NCI-H226 (cell line): ENCODE measurements around the gene RIN3.

Experiments used
- DNase-seq: peaks from one replicate; pipeline ENCODE4 v3.0.0-alpha.2; 2015

RIN3 gene

GRCh38 chr14:92582706-92583452, 69.3 kb downstream of the RIN3 start:
- DNase-seq, result no peak

- DNase-seq, result no peak
These were observed 70.6 kb downstream of the RIN3 start for GRCh38 chr14:92584220-92584619.

GRCh38 chr14:92584816-92585215, 71.2 kb downstream of the RIN3 start:
- DNase-seq, result no peak

- peak; percentile 84 for DNase-seq
These were observed 72.7 kb downstream of the RIN3 start for GRCh38 chr14:92585981-92586937.

GRCh38 chr14:92586963-92587699, 73.5 kb downstream of the RIN3 start:
- DNase-seq, result no peak

GRCh38 chr14:92587700-92588085, 74.1 kb downstream of the RIN3 start:
- no peak for DNase-seq

- DNase-seq, result no peak
These were observed 75.8 kb downstream of the RIN3 start for GRCh38 chr14:92589213-92589852.

- DNase-seq, result no peak
These were observed 76.6 kb downstream of the RIN3 start for GRCh38 chr14:92590176-92590575.

GRCh38 chr14:92590941-92591340, 77.4 kb downstream of the RIN3 start:
- DNase-seq, result no peak

GRCh38 chr14:92591346-92591745, 77.8 kb downstream of the RIN3 start:
- DNase-seq, result no peak

GRCh38 chr14:92595267-92595666, 81.7 kb downstream of the RIN3 start:
- no peak for DNase-seq

- DNase-seq, result no peak
These were observed 82.8 kb downstream of the RIN3 start for GRCh38 chr14:92596331-92596907.

GRCh38 chr14:92597906-92598905, 84.6 kb downstream of the RIN3 start:
- no peak for DNase-seq

GRCh38 chr14:92599811-92600210, 86.2 kb downstream of the RIN3 start:
- DNase-seq, result no peak

- peak; percentile 80 for DNase-seq
These were observed 86.9 kb downstream of the RIN3 start for GRCh38 chr14:92600318-92601053.

GRCh38 chr14:92601131-92601710, 87.6 kb downstream of the RIN3 start:
- no peak for DNase-seq

GRCh38 chr14:92601757-92602417, 88.3 kb downstream of the RIN3 start:
- DNase-seq, result no peak

- DNase-seq, result peak; percentile 33
These were observed 90.0 kb downstream of the RIN3 start for GRCh38 chr14:92603309-92604242.
